Measurements from ENCODE around the gene SLC2A11.
"Not testable (repeated sequence)": the region's sequence is repeated elsewhere in the genome, so short reads cannot be mapped to it uniquely, and the experiment has no call there.

SLC2A11 gene

GRCh38 chr22:23891726-23892125, 34.1 kb downstream of the SLC2A11 start:
- no peak for DNase-seq (ENCODE audit: low read depth)

- DNase-seq (ENCODE audit: low read depth): no peak
Measured at GRCh38 chr22:23892130-23892529, 34.5 kb downstream of the SLC2A11 start.

GRCh38 chr22:23892706-23893105, 35.0 kb downstream of the SLC2A11 start:
- no peak for DNase-seq (ENCODE audit: low read depth)

- no peak for DNase-seq (ENCODE audit: low read depth)
Measured at GRCh38 chr22:23893121-23893944, 35.7 kb downstream of the SLC2A11 start.

GRCh38 chr22:23893945-23894709, 36.5 kb downstream of the SLC2A11 start, which contains the start of gene MIF:
Gene MIF, plus strand, starts transcription at chr22:23894383. Its CDS starts 92 bp downstream, at chr22:23894475.
- peak; percentile 92 for DNase-seq (ENCODE audit: low read depth)

- DNase-seq (ENCODE audit: low read depth): peak; percentile 83
Measured at GRCh38 chr22:23894710-23895598, 37.3 kb downstream of the SLC2A11 start.

GRCh38 chr22:23895599-23896144, 38.0 kb downstream of the SLC2A11 start:
- DNase-seq (ENCODE audit: low read depth): no peak

- DNase-seq (ENCODE audit: low read depth): no peak
Measured at GRCh38 chr22:23896166-23896522, 38.5 kb downstream of the SLC2A11 start.

- DNase-seq (ENCODE audit: low read depth): no peak
Measured at GRCh38 chr22:23896523-23897186, 39.0 kb downstream of the SLC2A11 start.

- DNase-seq (ENCODE audit: low read depth): no peak
Measured at GRCh38 chr22:23897320-23897719, 39.6 kb downstream of the SLC2A11 start.

- no peak for DNase-seq (ENCODE audit: low read depth)
Measured at GRCh38 chr22:23898006-23898974, 40.6 kb downstream of the SLC2A11 start.

GRCh38 chr22:23899042-23899745, 41.5 kb downstream of the SLC2A11 start:
- no peak for DNase-seq (ENCODE audit: low read depth)

- not testable (repeated sequence) for DNase-seq (ENCODE audit: low read depth)
Measured at GRCh38 chr22:23900227-23900626, 42.6 kb downstream of the SLC2A11 start.

GRCh38 chr22:23901600-23901999, 43.9 kb downstream of the SLC2A11 start:
- no peak for DNase-seq (ENCODE audit: low read depth)

- peak; percentile 31 for DNase-seq (ENCODE audit: low read depth)
Measured at GRCh38 chr22:23903328-23903971, 45.8 kb downstream of the SLC2A11 start.

- DNase-seq (ENCODE audit: low read depth): no peak
Measured at GRCh38 chr22:23904573-23905254, 47.0 kb downstream of the SLC2A11 start.

GRCh38 chr22:23906641-23907040, 49.0 kb downstream of the SLC2A11 start:
- DNase-seq (ENCODE audit: low read depth): no peak

GRCh38 chr22:23907423-23907822, 49.7 kb downstream of the SLC2A11 start:
- not testable (repeated sequence) for DNase-seq (ENCODE audit: low read depth)
